HG02840 (cell line): ENCODE data around the gene GSPT1.
"Not testable (repeated sequence)": the region's sequence is repeated elsewhere in the genome, so short reads cannot be mapped to it uniquely, and the experiment has no call there.

Source experiments
- ATAC-seq: cut with Tn5 transposase; IDR thresholded peaks from one replicate; pipeline ENCODE4 v1.9.1; 2021; ENCODE audit warnings: mild to moderate bottlenecking, moderate library complexity, moderate number of reproducible peaks; ENCODE audit not compliant: unreplicated experiment, low FRiP score

Gene GSPT1

DNA sequence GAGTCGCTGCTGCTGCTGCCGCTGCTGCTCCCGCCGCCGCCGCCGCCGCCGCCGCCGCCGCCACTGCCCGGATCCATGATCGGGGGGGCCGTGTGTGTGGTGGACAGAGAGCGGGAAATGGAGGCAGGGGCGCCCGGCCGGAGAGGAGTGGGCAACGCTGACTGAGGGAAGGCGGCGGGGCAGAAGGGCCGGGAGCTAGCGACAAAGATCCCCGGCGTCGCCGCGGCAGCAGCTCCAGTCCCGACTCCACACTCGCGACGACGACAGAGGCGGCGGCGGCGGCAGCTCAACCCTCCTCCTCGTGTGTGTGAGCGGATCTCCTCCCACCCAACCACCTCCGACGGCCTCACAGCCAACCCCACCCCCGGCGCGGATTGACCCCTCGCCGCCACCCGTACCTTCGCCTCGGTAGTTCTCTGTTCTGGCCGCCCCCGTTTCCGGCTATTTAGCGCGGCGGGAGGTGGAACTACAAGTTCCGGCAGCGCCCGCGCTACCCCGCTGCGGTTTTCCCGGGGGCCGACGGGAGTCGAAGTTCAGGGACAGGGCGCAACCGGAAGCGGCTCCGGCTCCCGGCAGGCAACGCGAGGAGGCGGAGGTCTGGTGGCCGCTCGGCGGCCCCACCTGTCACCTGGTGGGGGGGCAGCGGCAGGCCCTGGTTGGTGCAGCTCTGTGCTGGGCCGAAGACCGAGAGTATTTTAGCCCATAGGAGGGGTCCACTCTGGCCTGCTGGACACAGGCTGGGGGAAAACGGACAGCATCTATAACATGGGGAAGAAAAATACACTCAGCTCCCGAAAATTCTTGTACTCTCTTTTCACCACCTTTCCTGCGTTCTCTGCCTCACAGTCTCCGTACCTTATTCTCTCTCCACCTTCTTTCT, at the start of gene GSPT1:
Gene GSPT1 (minus strand): TSS at position 313 of the 880 bp plus-strand sequence. CDS start 236 bp downstream, at position 77.
- ATAC-seq, result peak; percentile 81

DNA sequence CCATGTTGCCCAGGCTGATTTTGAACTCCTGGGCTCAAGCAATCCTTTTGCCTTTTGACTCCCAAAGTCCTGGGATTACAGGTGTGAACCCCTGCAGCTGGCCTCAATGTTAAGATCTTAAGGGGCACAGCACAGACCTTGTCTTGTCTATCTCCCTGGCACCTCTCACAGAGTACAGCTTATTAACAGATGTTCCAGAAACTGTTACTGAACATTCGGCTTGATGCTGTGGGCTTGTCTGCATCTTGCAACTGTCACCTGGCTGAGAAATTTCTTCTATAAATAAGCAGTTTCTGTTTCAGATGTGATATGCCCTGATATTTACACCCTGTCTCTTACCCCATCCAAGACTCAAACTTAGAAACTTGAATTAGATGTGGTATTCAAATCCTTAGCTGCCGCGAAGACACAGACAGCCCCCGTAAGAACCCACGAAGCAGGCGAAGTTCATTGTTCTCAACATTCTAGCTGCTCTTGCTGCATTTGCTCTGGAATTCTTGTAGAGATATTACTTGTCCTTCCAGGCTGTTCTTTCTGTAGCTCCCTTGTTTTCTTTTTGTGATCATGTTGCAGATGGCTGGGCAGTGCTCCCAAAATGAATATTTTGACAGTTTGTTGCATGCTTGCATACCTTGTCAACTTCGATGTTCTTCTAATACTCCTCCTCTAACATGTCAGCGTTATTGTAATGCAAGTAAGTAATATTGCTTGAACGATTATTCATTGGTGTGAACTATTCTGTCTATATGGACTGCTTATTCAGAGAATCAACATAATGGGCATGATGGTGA, 49.2 kb upstream of the GSPT1 start, which contains the start of gene TNFRSF17:
Gene TNFRSF17 (plus strand): TSS at position 450 of the 791 bp plus-strand sequence. CDS start 115 bp downstream, at position 565.
- peak; percentile 64 for ATAC-seq

DNA sequence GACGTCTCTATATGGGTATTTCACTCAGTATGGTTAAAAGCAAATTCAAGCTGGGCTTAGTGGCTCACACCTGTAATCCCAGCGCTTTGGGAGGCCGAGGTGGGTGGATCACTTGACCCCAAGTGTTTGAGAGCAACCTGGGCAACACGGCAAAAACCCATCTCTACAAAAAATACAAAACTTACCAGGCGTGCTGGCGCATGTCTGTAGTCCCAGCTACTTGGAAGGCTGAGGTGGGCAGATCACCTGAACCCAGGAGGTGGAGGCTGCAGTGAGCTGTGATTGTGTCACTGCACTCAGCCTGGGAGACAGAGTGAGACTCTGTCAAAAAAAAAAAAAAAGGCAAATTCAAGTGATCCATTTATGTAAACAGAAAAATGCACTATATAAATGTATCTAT, 48.0 kb upstream of the GSPT1 start:
- no peak for ATAC-seq

DNA sequence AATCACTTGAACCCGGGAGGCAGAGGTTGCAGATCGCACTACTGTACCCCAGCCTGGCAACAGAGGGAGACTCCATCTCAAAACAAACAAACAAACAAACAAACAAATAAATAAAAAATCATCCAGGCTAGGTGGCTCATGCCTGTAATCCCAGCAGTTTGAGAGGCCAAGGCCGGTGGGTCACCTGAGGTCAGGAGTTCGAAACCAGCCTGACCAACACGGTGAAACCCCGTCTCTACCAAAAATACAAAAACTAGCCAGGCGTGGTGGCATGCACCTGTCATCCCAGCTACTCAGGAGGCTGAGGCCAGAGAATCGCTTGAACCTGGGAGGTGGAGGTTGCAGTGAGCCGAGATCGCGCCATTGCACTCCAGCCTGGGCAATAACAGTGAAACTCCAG, 47.2 kb upstream of the GSPT1 start:
- not testable (repeated sequence) for ATAC-seq

DNA sequence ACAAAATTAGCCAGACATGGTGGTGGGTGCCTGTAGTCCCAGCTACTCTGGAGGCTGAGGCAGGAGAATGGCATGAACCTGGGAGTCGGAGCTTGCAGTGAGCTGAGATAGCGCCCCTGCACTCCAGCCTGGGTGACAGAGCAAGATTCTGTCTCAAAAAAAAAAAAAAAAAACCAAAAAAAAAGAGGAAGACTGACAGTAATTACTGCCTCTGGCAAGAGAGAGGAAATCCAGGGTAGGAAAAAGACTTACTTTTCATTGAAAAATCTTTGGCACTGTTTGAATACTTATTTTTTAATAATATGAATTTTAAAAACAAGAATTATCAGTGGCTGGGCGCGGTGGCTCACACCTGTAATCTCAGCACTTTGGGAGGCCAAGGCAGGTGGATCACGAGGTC, 46.7 kb upstream of the GSPT1 start:
- not testable (repeated sequence) for ATAC-seq

DNA sequence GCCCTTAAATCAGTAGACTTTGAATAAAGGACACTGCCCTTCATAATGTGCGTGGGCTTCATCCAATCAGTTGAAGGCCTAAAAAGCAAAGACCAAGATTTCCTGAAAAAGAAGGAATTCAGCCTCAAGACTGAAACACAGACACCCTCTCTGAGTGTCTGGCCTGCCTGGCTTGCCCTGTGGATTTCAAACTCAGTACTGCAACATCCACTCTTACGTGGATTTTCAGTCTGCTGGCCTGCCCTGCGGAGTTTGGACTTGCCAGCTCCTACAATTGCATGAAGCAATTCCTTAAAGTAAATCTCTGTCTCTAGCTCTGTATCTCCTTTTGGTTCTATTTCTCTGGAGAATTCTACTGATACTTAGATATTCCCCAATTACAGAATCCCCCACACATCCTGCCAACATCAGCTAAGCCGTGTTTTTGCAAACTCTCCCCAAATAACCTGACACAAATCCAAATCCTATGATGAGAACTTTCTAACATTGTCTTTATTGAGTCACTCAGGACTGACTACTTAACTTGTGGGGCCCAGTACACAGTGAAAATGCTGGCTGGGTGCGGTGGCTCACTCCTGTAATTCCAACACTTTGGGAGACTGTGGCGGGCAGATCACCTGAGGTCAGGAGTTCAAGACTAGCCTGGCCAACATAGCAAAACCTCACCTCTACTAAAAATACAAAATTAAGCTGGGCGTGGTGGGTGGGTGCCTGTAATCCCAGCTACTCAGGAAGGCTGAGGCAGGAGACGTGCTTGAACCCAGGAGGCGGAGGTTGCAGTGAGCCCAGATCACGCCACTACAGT, 42.0 kb upstream of the GSPT1 start:
- ATAC-seq, result no peak

DNA sequence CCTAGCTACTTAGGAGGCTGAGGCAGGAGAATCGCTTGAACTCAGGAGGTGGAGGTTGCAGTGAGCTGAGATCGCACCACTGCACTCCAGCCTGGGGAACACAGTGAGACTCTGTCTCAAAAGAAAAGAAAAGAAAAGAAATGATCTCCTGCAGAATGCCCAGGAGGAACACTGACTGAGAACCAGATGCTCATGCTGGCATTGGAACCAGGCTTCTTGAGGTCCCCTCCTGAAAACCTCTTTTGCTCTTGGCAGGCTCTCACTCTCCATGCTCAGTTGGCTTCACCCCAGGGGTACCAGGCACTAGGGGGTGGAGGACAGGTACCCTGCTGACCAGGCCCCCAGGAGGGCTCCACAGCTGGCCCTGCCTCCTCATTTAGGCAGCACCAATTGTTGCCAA, 40.8 kb upstream of the GSPT1 start:
- no peak for ATAC-seq

DNA sequence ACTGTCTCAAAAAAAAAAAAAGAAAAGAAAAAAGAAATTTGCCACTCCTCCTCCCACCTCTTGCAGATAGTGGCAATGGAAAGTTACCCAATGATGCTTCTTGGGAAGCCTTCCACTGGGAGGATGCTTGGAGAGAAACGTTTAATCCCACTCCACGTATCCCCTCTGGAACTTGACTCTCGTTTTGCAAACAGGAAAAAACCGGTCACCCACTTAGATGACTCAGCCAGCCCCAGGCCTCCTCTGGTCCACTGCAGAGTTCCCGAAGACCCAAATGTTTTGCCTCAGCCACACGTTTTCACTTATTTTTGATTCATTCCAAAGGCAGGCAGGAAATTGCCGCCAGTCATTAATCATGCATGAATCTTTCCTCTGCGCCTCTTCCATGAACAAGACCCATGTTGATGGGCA, 40.0 kb upstream of the GSPT1 start:
- ATAC-seq, result no peak

DNA sequence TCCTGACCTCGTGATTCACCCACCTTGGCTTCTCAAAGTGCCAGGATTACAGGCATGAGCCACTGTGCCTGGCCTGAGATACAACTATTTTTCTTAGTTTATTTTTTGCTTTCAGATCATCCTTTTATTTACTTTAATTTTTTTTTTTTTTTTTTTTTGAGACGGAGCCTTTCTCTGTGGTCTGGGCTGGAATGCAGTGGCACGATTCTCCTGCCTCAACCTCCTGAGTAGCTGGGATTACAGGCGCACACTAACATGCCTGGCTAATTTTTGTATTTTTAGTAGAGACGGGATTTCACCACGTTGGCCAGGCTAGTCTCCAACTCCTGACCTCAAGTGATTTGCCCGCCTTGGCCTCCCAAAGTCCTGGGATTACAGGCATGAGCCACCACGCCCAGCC, 37.8 kb upstream of the GSPT1 start:
- ATAC-seq, result not testable (repeated sequence)

DNA sequence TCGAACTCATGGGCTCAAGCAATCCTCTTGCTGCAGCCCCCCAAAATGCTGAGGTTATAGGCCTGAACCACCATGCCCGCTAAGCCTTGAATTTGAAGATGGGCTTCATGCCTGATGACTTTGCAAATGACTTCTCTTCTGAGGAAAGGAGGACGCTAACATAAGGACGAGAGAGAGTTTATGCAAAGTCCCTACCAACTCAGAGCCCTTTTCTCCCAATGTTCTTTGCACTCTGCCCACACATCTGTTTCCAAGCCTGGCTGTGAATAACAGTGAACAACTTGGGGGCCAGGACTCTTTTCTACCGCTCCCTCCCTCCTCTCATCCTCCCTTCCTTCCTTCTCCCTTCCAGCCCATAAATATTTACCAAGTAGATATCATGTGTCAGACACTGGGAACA, 34.6 kb upstream of the GSPT1 start:
- ATAC-seq, result no peak

DNA sequence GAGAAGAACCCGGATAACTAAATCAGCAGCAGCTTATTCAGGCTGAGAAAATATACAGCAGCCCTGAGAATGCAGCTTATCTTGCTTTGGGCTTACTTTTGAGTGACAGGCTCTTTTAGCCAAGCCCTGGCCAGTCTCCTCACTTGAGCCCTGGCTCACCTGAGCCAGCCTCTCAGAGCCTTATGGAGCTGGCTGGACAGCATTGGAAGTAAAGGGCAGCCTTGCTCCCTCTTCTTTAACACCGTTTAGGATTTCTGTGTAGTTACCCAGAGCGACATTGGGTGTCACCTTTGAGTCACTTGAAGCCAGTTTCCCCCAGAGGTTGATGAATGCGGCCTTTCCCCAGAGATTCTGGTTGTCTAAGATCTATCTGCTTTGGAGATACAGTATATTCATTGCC, 33.8 kb upstream of the GSPT1 start:
- no peak for ATAC-seq

DNA sequence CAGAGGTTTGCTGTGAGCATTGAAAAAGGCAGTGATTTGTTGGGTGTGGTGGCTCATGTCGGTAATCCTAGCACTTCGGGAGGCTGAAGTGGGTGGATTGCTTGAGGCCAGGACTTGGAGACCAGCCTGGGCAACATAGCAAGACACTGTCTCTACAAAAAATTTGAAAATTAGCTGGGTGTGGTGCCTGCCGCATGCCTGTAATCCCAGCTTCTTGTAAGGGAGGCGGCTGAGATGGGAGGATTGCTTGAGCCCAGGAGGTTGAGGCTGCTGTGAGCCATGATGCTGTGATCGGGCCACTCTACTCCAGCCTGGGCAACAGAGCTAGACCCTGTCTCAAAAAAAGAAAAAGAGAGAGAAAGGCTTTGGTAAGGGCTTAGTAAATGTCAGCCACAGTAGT, 33.1 kb upstream of the GSPT1 start:
- ATAC-seq, result no peak

DNA sequence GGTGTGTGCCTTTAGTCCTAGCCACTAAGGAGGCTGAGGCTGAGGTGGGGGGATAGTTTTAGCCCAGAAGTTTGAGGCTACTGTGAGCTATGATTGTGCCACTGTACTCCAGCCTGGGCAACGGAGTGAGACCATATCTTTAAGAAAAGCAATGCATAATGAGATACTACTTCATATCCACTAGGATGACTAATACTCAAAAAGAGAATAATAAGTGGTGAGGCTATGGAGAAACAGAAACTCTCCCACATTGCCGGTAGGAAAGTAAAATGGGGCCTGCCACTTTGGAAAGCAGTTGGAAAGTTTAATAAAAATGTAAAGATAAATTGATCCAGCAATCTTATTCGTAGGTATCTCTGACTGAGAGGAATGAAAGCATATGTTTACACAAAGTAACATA, 30.7 kb upstream of the GSPT1 start:
- ATAC-seq, result no peak

DNA sequence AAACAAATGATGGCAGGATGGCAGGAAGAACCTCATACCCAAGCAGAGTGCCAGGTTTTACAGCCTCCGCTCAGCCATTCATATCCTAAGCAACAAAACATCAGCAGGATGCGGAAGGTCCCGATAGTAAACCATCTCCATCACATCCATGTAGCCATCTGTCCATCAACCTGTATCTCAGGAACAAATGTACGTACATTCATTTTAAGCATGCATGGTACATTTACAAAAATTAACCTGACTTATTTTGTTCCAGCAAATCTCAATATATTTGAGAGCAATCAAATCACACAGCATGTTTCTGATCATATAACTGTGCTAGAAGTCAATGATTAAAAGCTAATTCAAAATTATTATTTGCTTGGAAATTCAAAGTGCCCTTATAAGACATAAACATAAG, 26.2 kb upstream of the GSPT1 start, which contains the start of gene NPIPB2:
Gene NPIPB2 (minus strand): TSS at position 101 of the 400 bp plus-strand sequence. CDS start 0 bp downstream, at position 101.
- not testable (repeated sequence) for ATAC-seq

DNA sequence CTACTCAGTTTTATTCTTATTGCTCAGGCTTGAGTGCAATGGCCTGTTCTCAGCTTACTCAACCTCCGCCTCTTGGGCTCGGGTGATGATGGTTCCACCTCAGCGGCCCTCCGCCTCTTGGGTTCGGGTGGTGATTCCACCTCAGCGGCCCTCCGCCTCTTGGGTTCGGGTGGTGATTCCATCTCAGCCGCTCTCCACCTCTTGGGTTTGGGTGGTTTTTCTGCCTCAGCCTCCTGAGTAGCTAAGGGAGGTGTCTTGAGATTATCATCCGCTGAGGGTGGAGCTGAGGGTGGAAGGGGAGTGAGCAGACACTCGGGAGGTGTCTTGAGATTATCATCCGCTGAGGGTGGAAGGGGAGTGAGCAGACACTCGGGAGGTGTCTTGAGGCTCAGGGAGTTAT, 11.6 kb upstream of the GSPT1 start:
- not testable (repeated sequence) for ATAC-seq

DNA sequence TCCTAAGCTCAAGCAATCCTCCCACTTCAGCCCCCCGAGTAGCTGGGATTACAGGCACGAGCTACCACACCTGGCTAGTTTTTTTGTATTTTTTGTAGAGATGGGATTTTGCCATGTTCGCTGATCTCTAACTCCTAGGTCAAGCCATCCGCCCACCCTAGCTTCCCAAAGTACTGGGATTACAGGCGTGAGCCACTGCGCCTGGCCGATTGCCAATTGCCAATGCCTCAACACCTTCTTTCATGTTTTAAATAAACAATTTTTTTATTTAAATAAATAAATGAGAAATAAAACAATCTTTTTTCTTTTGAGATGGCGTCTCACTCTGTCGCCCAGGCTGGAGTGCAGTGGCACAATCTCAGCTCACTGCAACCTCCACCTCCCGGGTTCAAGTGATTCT, 8.3 kb upstream of the GSPT1 start:
- ATAC-seq, result not testable (repeated sequence)

DNA sequence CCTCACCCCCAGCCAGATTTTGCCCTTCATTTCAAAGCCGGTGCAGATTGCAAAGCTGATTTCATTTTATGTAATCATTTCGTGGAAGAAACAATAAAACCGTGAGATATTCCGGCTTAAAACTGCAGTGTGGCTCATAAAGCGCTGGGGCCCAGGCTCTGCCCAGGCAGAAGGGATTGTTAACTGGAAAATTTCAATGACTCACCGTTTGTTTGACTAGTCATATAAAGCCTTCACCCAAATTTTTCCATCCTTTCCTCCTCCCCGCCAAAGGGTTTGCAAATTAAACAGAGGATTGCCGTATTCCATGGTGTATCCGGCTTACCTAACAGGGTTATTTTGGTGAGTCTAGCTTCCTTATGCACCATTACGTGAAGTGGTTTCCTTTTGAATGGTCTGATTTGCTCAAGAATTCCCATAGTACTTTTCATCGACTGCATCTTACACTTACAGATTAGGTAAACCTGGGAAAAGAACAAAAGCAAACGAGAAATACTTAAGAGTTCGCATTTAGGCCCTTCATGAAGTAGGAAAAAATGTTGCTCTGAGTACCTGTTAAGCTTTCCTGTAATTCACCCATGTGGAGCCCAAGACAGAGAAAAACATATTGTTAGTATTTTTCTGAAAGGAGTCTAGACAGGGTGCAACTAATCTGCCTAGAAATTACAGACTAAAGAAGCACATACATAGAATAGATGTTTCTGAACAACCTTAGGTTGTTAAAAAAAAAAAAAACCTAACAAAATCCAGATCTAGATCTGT, 949 bp upstream of the GSPT1 start:
- no peak for ATAC-seq

DNA sequence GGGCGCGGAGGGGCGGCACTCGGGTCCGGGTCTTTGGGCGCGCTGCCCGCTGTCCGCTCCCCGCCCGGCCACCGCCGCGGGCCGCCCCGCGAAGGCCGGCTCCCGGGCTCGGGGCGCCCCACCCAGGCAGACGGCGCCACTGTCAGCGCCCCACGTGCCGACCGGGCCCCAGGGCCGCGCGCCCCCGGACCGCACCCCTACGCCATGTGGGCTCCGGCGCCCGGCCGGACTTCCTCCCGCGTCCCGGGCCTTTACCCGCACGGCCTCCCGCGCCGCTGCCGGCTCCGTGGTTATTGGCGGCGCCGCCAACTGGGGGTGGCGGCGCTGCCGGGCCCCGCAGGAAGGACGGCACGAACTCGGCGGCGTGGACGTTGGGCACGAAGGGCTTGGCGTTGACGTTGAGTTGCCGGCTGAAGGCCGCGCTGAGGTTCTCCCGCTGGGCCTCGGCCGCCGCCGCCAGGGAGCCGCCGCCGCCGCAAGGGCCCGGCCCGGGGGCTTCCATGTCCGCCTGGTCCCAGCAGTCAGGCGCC, 577 bp downstream of the GSPT1 start:
- peak; percentile 32 for ATAC-seq
